IMR-90 (cell line): ENCODE data around the gene PNPLA2. TPM values are rescaled to one million over a fixed set of nuclear protein-coding genes. Genes with fewer than 3 reads are reported as not detected.

ENCODE experiments used
- ATAC-seq: fragments of 200-7000 bp; cut with Tn5 transposase; 2 replicates; pipeline ENCODE4 v1.9.1; 2020; ENCODE audit warnings: low read depth, mild to moderate bottlenecking, moderate library complexity
- BruUV-seq: library from RNA; stranded (reverse); fragments of 400-500 nt; replicated peaks from 2 replicates; lab custom pipeline; 2021; lab: Mats Ljungman, UMichigan
- CTCF ChIA-PET: fragments of 300-600 bp; formaldehyde crosslinking; extraction: SDS; loops from one replicate; lab custom pipeline; 2021; ENCODE audit warnings: antibody characterized with exemption; lab: Yijun Ruan, JAX
- POLR2A ChIA-PET: fragments of 300-600 bp; sonication (Branson Sonifier 250); formaldehyde crosslinking; loops from one replicate; lab custom pipeline; 2022; ENCODE audit warnings: antibody characterized with exemption; ENCODE audit not compliant: unreplicated experiment; lab: Charles Lee
- DNase-seq: peaks from one replicate; pipeline ENCODE4 v3.0.0; 2013
- H2AFZ ChIP-seq: replicated peaks from 2 replicates; pipeline ENCODE3; 2013; ENCODE audit warnings: low read length, mild to moderate bottlenecking; ENCODE audit not compliant: poor library complexity
- H2AK5ac ChIP-seq: 2 replicates; pipeline ENCODE4 v1.6.1; 2013; ENCODE audit warnings: low read depth, low read length, inconsistent platforms
- H2AK9ac ChIP-seq: replicated peaks from 2 replicates; pipeline ENCODE3; 2013; ENCODE audit warnings: mild to moderate bottlenecking, low read depth, low read length, moderate library complexity; ENCODE audit not compliant: poor library complexity
- H2BK120ac ChIP-seq: 2 replicates; pipeline ENCODE4 v1.6.1; 2013; ENCODE audit warnings: low read depth, low read length, inconsistent platforms
- H2BK15ac ChIP-seq: 3 replicates; pipeline ENCODE4 v1.6.1; 2013; ENCODE audit warnings: low read depth, low read length, inconsistent platforms
- H2BK20ac ChIP-seq: 2 replicates; pipeline ENCODE4 v1.6.1; 2013; ENCODE audit warnings: low read depth, mild to moderate bottlenecking, inconsistent platforms, low read length, moderate library complexity
- H2BK5ac ChIP-seq: 2 replicates; pipeline ENCODE4 v1.6.1; 2013; ENCODE audit warnings: mild to moderate bottlenecking, low read depth, low read length, inconsistent platforms; ENCODE audit not compliant: poor library complexity, severe bottlenecking
- H3K14ac ChIP-seq: replicated peaks from 2 replicates; pipeline ENCODE4 v1.6.1; 2013; ENCODE audit warnings: low read depth, low read length, inconsistent platforms
- H3K18ac ChIP-seq: 2 replicates; pipeline ENCODE4 v1.6.1; 2013; ENCODE audit warnings: low read depth, low read length, control low read depth
- H3K23ac ChIP-seq: 2 replicates; pipeline ENCODE4 v1.6.1; 2013; ENCODE audit warnings: low read depth, low read length, inconsistent platforms
- H3K27ac ChIP-seq: 2 replicates; pipeline ENCODE4 v1.5.1; 2013; ENCODE audit warnings: mild to moderate bottlenecking, control low read depth, low read length; ENCODE audit not compliant: insufficient read depth
- H3K27me3 ChIP-seq: 2 replicates; pipeline ENCODE4 v1.6.1; 2013; ENCODE audit warnings: low read length; ENCODE audit not compliant: control insufficient read depth, insufficient read depth
- H3K36me3 ChIP-seq: 2 replicates; pipeline ENCODE4 v1.6.1; 2013; ENCODE audit warnings: low read length, mixed read lengths; ENCODE audit not compliant: control insufficient read depth, insufficient read depth
- H3K4ac ChIP-seq: 2 replicates; pipeline ENCODE4 v1.6.1; 2013; ENCODE audit warnings: low read depth, low read length, inconsistent platforms
- H3K4me1 ChIP-seq: 2 replicates; pipeline ENCODE4 v1.6.1; 2013; ENCODE audit warnings: low read length, mixed read lengths; ENCODE audit not compliant: control insufficient read depth, insufficient read depth
- H3K4me2 ChIP-seq: 2 replicates; pipeline ENCODE4 v1.6.1; 2013; ENCODE audit warnings: low read depth, mild to moderate bottlenecking, control low read depth, low read length, moderate library complexity
- H3K4me3 ChIP-seq: 2 replicates; pipeline ENCODE4 v1.5.1; 2013; ENCODE audit warnings: low read depth, mild to moderate bottlenecking, control low read depth, low read length, moderate library complexity; ENCODE audit not compliant: insufficient read depth
- H3K56ac ChIP-seq: 2 replicates; pipeline ENCODE4 v1.6.1; 2013; ENCODE audit warnings: low read length, inconsistent platforms; ENCODE audit not compliant: insufficient read depth; ENCODE audit errors: extremely low read depth
- H3K79me1 ChIP-seq, 2 experiments: 2 replicates each; pipeline ENCODE4 v1.6.1; 2013; ENCODE audit warnings: low read length in 2 of 2, inconsistent platforms in 1 of 2, low read depth in 1 of 2
- H3K9ac ChIP-seq: 2 replicates; pipeline ENCODE4 v1.6.1; 2013; ENCODE audit warnings: low read depth, low read length, control low read depth
- H3K9me1 ChIP-seq: 2 replicates; pipeline ENCODE4 v1.6.1; 2013; ENCODE audit warnings: low read length, inconsistent platforms; ENCODE audit not compliant: insufficient read depth
- H3K9me3 ChIP-seq: 2 replicates; pipeline ENCODE4 v1.6.1; 2013; ENCODE audit warnings: low read length; ENCODE audit not compliant: control insufficient read depth, insufficient read depth
- H4K20me1 ChIP-seq: 2 replicates; pipeline ENCODE4 v1.6.1; 2013; ENCODE audit warnings: low read length, inconsistent platforms; ENCODE audit not compliant: insufficient read depth
- H4K5ac ChIP-seq: 2 replicates; pipeline ENCODE4 v1.6.1; 2013; ENCODE audit warnings: mild to moderate bottlenecking, low read depth, low read length, control low read depth
- H4K8ac ChIP-seq, 2 experiments: 2 replicates each; pipeline ENCODE4 v1.6.1; 2013; ENCODE audit warnings: low read depth in 2 of 2, low read length in 2 of 2, control low read depth in 1 of 2, inconsistent platforms in 1 of 2
- H4K91ac ChIP-seq: 2 replicates; pipeline ENCODE4 v1.6.1; 2013; ENCODE audit warnings: low read depth, low read length, inconsistent platforms; ENCODE audit not compliant: insufficient read depth
- BHLHE40 ChIP-seq: fragments of 150-350 bp; IDR thresholded peaks from 2 replicates; pipeline ENCODE4 v1.6.1; 2016; ENCODE audit warnings: mild to moderate bottlenecking, low read depth, low read length
- CEBPB ChIP-seq: IDR thresholded peaks from 2 replicates; pipeline ENCODE4 v1.6.1; 2012; ENCODE audit warnings: low read depth, low read length, improper control_type of control experiment
- CHD1 ChIP-seq: IDR thresholded peaks from 2 replicates; pipeline ENCODE4 v1.6.1; 2012; ENCODE audit warnings: low read depth, low read length, improper control_type of control experiment
- FOS ChIP-seq: fragments of 150-350 bp; IDR thresholded peaks from 2 replicates; pipeline ENCODE4 v1.6.1; 2016; ENCODE audit warnings: low read depth, low read length
- MAFK ChIP-seq: IDR thresholded peaks from 2 replicates; pipeline ENCODE4 v1.6.1; 2012; ENCODE audit warnings: low read depth, low read length, improper control_type of control experiment
- MAZ ChIP-seq: IDR thresholded peaks from 2 replicates; pipeline ENCODE4 v1.6.1; 2012; ENCODE audit warnings: low read depth, mild to moderate bottlenecking, low read length, improper control_type of control experiment, moderate library complexity, borderline replicate concordance
- NFE2L2 ChIP-seq: fragments of 150-350 bp; IDR thresholded peaks from 2 replicates; pipeline ENCODE4 v1.6.1; 2016; ENCODE audit warnings: low read depth, mild to moderate bottlenecking, low read length
- RAD21 ChIP-seq: IDR thresholded peaks from 2 replicates; pipeline ENCODE4 v1.6.1; 2012; ENCODE audit warnings: low read length, improper control_type of control experiment
- RCOR1 ChIP-seq: IDR thresholded peaks from 2 replicates; pipeline ENCODE4 v1.6.1; 2012; ENCODE audit warnings: mild to moderate bottlenecking, low read length, improper control_type of control experiment; ENCODE audit not compliant: insufficient replicate concordance
- RFX5 ChIP-seq: IDR thresholded peaks from 2 replicates; pipeline ENCODE4 v1.8.0; 2012; ENCODE audit warnings: low read depth, mild to moderate bottlenecking, low read length, moderate library complexity
- SMC3 ChIP-seq: fragments of 150-350 bp; IDR thresholded peaks from 2 replicates; pipeline ENCODE4 v1.6.1; 2016; ENCODE audit warnings: low read depth, mild to moderate bottlenecking, antibody characterized with exemption, low read length, moderate library complexity
- WGBS, 2 experiments: methylation state at CpG; one replicate each; pipeline versions ENCODE4 v1.1.5 to v1.1.7; 2013; ENCODE audit warnings: missing lambda C conversion rate in 2 of 2; ENCODE audit not compliant: insufficient read length in 1 of 2; ENCODE audit errors: extremely low coverage in 2 of 2; 5-methylcytosine and 5-hydroxymethylcytosine counted together
- dilution Hi-C: fragments of 300-500 bp; cut with HindIII; formaldehyde crosslinking; loops from one replicate; pipeline ENCODE4 v1.14.3; 2018; ENCODE audit warnings: low sequenced_read_pairs; ENCODE audit not compliant: unreplicated experiment
- in situ Hi-C: fragments of 300-500 bp; cut with MboI; formaldehyde crosslinking; loops from 3 replicates; pipeline ENCODE4 v1.14.3; 2019; ENCODE audit warnings: low sequenced_read_pairs, inconsistent platforms, mixed read lengths
- intact Hi-C: fragments of 100-400 bp; cut with micrococcal nuclease; formaldehyde crosslinking; loops from 2 replicates; pipeline ENCODE4 v1.10.0; 2022
- polyA plus RNA-seq, 3 experiments: library from polyadenylated mRNA; depleted of rRNA; stranded (reverse); fragments of >200 nt; gene quantifications; 2 replicates each; pipeline ENCODE4 v1.2.3, GENCODE V29; 2012; ENCODE audit warnings: low replicate concordance in 1 of 3
- total RNA-seq: library from RNA; depleted of rRNA; stranded (reverse); fragments of >200 nt; gene quantifications from 2 replicates; pipeline ENCODE4 v1.2.3, GENCODE V29; 2012

Gene PNPLA2
- total and polyA plus RNA-seq, 2 of the 4 experiments (the other 2 are of a cell fraction), result 7.0 to 94.3 TPM

DNA sequence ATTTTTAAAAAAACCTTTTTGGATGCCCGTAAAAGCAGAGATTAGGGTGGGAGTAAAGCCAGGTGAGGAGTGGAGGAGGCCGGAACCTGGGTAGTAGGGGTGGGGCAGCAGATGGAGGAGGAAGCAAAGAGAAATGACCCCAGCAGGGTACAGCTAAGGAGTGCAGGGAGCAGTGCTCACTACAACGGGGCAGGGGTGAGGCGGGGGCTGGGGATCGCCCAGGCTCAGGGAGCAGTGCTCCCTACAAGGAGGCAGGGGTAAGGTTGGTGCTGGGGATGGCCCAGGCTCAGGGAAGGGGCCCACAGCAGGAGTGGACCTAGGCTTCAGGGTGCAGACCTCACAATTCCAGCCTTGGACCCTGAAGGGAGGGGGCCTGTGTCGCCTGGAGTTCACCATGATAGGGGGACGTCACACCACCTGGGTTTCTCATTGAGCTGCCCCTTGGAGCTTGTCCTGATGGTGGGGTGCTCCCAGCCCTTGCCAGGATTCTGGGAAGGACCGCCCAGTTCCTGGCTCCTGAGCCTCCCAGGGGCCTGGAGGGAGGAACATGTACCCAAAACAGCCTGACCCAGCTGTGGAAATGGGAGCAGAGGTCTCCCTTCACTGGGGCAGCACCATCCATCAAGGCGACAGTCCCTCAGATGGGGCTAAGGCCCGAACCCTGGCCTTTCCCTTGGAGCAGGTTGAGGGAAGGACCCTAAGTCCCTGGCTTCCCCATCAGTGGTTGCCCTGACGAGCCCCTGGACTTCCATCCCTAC lies 2.9 kb upstream of the PNPLA2 start:
- ATAC-seq (no peak), DNase-seq (no peak)
- in situ Hi-C loops (no loop called here), dilution Hi-C loops (no loop called here), intact Hi-C loops (no loop called here)
- H2BK15ac ChIP-seq, result no peak overlapping the region
- H3K4me3 ChIP-seq, result no peak overlapping the region
- no peak overlapping the region for H2BK120ac ChIP-seq
- no peak overlapping the region for H3K27ac ChIP-seq
- POLR2A ChIA-PET, result no interaction called here
- H2BK20ac ChIP-seq, result no peak overlapping the region
- H3K4ac ChIP-seq, result no peak overlapping the region; the same call in 1 of the 2 replicates
- no peak overlapping the region for H4K8ac ChIP-seq
- BruUV-seq, result no TSS peak
- H4K20me1 ChIP-seq, result peaks cover 40% of the 10 kb centered on the region
- 83% methylated on average over 2 of the region's 11 CpGs; no CpG with 5 or more reads in 1 of the 2 experiments for WGBS, 2 experiments
- peaks cover 3% of the 10 kb centered on the region; the same call in 1 of the 2 replicates for H3K9me1 ChIP-seq
- no peak overlapping the region for H3K56ac ChIP-seq
- H2AFZ ChIP-seq, result no peak overlapping the region
- H3K9me3 ChIP-seq, result no peaks in the 10 kb centered on the region
- H3K9ac ChIP-seq, result no peak overlapping the region
- TF ChIP-seq SMC3 (no peak), CHD1 (no peak), RAD21 (no peak), BHLHE40 (no peak), MAZ (no peak), RCOR1 (no peak), CEBPB (no peak), RFX5 (no peak), MAFK (no peak), NFE2L2 (no peak), FOS (no peak)
- CTCF ChIA-PET, result no interaction called here
- no peak overlapping the region for H3K4me2 ChIP-seq
- no peak overlapping the region for H2BK5ac ChIP-seq
- H3K36me3 ChIP-seq, result peaks cover 30% of the 10 kb centered on the region
- no peaks in the 10 kb centered on the region for H3K27me3 ChIP-seq
- no peak overlapping the region for H3K14ac ChIP-seq
- no peak overlapping the region for H2AK5ac ChIP-seq
- H3K4me1 ChIP-seq, result peaks cover 13% of the 10 kb centered on the region
- H3K18ac ChIP-seq, result no peak overlapping the region
- H4K91ac ChIP-seq, result no peak overlapping the region
- no peak overlapping the region for H2AK9ac ChIP-seq
- no peak overlapping the region for H4K5ac ChIP-seq
- H3K23ac ChIP-seq, result no peak overlapping the region
- peaks cover 26 to 41% of the 10 kb centered on the region in 2 experiments for H3K79me1 ChIP-seq
